Nucleus accumbens (tissue), 56 donors: ENCODE results near the gene KIF26A.

Source experiments
- DNase-seq, 56 donors: peaks; one replicate each; lab custom pipeline; 2025; lab: John Stamatoyannopoulos, UW

KIF26A gene

DNA sequence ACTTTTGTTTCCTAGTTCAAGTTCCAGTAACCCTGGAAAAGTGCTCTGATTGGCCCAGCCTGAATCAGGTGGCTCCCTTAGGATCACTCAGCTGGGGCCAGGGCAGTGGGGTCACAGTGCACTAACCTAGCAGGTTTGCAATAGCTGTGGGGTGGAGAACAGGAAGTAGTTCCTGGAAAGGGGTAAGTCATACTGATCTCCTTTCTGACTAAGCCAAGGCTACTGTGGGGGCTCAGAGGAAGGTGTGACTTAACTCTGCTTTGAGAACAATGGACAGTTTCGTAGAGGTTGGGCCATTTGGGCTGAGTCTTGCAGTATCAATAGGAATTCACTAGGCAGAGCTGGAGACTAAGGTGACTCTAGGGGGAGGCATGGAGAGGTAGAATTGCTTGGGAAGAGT is 89.4 kb downstream of the KIF26A start:
- no peak for DNase-seq

DNA sequence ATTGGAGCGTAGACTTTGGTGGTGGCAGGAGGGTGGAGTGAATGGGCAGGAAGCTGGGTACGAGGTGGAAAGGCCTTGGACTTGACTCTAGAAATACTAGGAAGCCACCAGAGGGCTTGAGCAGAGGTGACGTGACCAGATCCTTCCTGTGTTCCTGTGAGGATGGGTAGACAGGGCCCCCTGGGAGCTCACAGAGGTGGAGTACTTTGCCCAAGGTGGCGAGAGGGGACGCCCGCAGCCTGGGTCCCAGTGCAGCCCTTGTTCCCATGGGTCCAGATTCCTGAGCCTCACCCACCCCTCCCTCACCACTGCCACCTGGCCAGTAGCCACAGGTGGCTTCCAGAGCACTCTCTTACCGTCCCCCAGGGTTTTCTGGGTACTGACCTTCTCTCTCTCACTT is 89.8 kb downstream of the KIF26A start:
- DNase-seq: no peak

DNA sequence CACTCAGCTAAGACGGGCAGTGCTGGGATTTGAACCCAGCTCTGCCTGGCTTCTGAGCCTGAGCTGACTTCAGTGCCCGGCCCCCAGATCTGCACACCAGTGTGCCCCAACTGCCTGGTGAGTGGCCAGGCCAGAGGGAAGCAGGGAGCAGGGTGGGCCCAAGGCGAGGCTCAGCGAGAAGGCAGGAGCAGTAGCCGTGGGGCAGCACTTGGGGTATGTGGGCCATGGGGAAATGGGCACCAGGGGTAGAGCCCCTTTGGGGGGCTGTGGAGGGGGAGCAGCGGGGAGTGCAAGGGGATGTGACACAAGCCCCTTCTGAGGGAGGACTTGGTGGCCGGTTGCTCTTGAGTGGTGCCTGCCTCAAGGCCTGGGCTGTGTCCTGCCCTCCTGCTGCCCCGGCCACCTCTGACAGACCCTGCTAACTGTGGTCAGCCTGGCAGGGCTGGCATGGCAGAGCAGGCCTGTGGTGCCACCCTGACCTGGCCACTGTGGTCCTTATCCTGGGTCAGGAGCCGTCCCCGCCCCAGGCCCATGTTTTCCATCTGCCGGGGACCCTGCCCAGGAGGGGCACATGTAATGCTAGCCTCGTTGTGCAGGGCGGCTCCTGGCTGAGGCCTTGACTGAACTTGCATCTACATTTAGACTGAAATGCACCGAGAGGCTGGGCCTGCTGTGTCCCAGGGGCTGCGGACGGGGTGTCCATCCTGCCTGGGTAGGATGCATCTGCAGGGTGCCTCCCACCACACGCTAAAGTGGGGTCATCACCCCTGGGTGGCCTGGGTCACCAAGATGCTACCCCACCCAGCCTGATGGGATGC is 90.5 kb downstream of the KIF26A start:
- no peak for DNase-seq

DNA sequence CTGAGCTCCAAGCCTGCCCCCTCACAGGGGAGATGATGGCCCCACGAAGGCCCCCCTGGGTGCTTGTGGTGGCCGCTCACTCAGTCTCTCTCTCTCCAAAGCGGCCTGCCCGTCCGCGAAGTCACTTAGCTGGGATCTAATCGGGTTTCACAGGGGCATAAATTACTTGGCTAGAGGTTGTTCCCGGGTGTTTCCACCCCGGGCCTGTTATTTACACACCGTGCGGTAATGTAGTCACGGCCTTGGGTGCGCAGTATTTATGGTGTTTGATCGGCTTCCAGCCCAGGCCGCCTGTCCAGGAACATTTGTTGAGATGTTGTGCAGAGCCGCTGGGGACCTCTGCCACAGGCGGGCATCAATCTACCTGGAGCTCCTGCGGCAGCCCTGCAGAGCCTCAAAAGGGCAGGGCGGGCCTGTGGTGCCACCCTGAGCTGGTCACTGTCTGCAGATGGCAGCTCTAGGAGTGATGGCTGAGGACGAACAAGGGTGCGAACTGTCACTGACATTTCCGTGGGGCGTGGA is 91.2 kb downstream of the KIF26A start:
- DNase-seq: no peak

DNA sequence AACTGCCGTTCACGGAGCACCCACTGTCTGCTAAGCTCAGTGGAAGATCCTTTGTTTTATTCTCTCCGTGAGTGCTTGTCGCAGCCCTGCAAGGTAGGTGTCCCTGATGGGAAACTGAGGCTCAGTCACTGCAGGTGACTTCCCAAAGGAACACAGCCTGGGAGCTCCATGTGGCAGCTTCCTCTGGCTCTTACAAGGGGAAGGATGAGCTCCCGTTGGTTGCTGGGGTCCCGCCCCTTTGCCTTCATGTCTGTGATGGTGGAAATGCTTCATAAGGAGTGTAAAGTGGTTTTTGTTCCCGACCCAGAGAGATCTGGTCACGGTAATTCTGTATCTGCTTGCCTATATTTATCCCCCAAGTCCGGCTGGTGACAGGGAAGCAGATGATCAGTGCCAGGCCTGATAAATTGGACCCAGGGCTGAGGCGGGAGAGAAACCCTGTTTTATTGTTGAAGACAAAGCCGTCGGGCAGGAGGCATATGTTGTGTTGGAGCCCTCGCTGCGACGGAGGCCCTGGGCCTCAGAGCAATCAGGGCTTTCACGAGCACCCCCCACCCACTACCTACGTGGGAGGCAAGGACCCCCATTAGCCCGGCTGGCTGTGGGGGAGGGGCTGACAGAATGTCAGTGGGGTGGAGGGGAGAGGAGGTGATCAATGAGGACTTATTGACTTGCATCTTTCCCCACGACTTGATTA is 91.9 kb downstream of the KIF26A start:
- DNase-seq: no peak
